ENCODE results near the gene WDR33.

DNA sequence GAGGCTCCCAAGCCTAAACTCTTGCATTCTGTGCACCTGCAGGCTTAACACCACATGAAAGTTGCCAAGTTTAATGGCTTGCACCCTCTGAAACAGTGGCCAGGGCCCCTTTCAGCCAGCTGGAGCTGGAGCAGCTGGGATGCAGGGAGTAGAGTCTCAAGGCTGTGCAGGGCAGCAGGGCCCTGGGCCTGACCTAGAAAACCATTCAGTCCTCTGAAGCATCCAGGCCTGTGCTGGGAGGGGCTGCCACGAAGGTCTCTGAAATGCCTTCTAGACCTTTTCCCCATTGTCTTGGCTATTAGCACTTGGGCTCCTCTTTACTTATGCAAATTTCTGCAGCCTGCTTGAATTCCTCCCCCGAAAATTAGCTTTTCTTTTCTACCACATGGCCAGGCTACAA is 120.3 kb downstream of the WDR33 start:
- TF ChIP-seq, protein P1, sequence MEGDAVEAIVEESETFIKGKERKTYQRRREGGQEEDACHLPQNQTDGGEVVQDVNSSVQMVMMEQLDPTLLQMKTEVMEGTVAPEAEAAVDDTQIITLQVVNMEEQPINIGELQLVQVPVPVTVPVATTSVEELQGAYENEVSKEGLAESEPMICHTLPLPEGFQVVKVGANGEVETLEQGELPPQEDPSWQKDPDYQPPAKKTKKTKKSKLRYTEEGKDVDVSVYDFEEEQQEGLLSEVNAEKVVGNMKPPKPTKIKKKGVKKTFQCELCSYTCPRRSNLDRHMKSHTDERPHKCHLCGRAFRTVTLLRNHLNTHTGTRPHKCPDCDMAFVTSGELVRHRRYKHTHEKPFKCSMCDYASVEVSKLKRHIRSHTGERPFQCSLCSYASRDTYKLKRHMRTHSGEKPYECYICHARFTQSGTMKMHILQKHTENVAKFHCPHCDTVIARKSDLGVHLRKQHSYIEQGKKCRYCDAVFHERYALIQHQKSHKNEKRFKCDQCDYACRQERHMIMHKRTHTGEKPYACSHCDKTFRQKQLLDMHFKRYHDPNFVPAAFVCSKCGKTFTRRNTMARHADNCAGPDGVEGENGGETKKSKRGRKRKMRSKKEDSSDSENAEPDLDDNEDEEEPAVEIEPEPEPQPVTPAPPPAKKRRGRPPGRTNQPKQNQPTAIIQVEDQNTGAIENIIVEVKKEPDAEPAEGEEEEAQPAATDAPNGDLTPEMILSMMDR (IDR thresholded peaks at IDR 0.05; ENCODE audit: borderline replicate concordance, extremely low read depth, low read length, poor library complexity, severe bottlenecking), result no peak
- no peak for TF ChIP-seq EZH2 (IDR thresholded peaks at IDR 0.05; ENCODE audit: borderline replicate concordance, low read depth, low read length, severe bottlenecking)

Measured in DND-41 (cell line).